Erythroblast (primary cell): ENCODE data around the gene ZWILCH.
"Not testable (repeated sequence)": the region's sequence is repeated elsewhere in the genome, so short reads cannot be mapped to it uniquely, and the experiment has no call there.

Source experiments
- GATA1 ChIP-seq: IDR thresholded peaks from 2 replicates; pipeline ENCODE4 v1.6.1; 2011; ENCODE audit warnings: low read depth, mild to moderate bottlenecking, control low read depth, low read length, moderate library complexity
- POLR2A ChIP-seq: IDR thresholded peaks from 2 replicates; pipeline ENCODE4 v1.6.1; 2011; ENCODE audit warnings: mild to moderate bottlenecking, low read length

GRCh38 chr15:66500346-66500745, 4.8 kb upstream of the ZWILCH start:
- TF ChIP-seq POLR2A, result peak; percentile 12
- not testable (repeated sequence) for TF ChIP-seq GATA1
